ENCODE results near the gene PGM5.

The PGM5 gene

DNA sequence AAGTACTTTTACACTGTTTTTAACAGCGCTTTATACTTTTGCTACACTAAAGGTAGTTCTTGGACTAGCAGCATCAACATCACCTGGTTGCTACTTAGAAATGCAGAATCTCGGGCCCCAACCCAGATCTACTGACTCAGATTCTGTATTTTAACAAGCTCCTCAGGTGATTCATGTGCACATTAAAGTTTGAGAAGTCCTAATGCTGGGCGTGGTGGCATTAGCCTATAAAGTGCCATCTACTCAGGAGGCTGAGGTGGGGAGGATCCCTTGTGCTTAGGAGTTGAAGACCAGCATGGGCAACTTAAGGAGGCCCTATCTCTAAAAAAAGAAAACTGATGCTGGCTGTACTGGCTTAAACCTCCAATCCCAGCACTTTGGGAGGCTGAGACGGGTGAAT, 157.6 kb downstream of the PGM5 start:
- Histone ChIP-seq H3K9me3 (ENCODE audit: insufficient read depth, low read depth, low read length) (peaks cover 13% of the 10 kb centered on the region; the same call in 1 of the 2 replicates), H3K27me3 (ENCODE audit: insufficient read depth, low read length, poor library complexity, severe bottlenecking) (no peaks in the 10 kb centered on the region), H3K4me3 (ENCODE audit: low read length, poor library complexity, severe bottlenecking) (no peak overlapping the region), H3K4me2 (ENCODE audit: low read depth, low read length, poor library complexity, severe bottlenecking) (no peak overlapping the region), H3F3A (ENCODE audit: low read depth) (no peaks in the 10 kb centered on the region), H2AFZ (ENCODE audit: low read length) (no peak overlapping the region), H3K36me3 (ENCODE audit: insufficient read depth, low read length) (no peaks in the 10 kb centered on the region), H3K9me2 (replicated peaks; ENCODE audit: low read depth, low read length) (no peaks in the 10 kb centered on the region), H3K79me2 (ENCODE audit: insufficient read depth, low read length) (no peaks in the 10 kb centered on the region), H3K9ac (ENCODE audit: low read depth, low read length, poor library complexity, severe bottlenecking) (no peak overlapping the region), H4K20me1 (ENCODE audit: insufficient read depth, low read length, poor library complexity, severe bottlenecking) (no peaks in the 10 kb centered on the region), H3K4me1 (ENCODE audit: insufficient read depth, low read length, poor library complexity, severe bottlenecking) (no peaks in the 10 kb centered on the region)
- TF ChIP-seq, protein P1, sequence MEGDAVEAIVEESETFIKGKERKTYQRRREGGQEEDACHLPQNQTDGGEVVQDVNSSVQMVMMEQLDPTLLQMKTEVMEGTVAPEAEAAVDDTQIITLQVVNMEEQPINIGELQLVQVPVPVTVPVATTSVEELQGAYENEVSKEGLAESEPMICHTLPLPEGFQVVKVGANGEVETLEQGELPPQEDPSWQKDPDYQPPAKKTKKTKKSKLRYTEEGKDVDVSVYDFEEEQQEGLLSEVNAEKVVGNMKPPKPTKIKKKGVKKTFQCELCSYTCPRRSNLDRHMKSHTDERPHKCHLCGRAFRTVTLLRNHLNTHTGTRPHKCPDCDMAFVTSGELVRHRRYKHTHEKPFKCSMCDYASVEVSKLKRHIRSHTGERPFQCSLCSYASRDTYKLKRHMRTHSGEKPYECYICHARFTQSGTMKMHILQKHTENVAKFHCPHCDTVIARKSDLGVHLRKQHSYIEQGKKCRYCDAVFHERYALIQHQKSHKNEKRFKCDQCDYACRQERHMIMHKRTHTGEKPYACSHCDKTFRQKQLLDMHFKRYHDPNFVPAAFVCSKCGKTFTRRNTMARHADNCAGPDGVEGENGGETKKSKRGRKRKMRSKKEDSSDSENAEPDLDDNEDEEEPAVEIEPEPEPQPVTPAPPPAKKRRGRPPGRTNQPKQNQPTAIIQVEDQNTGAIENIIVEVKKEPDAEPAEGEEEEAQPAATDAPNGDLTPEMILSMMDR (conservative IDR thresholded peaks at IDR 0.05; ENCODE audit: low read length), result no peak
- no peak for TF ChIP-seq EZH2phosphoT487 (IDR thresholded peaks at IDR 0.05; ENCODE audit: borderline replicate concordance)

GRCh38 chr9:68515326-68516017, 159.1 kb downstream of the PGM5 start:
- Histone ChIP-seq H3K4me2 (ENCODE audit: low read depth, low read length, poor library complexity, severe bottlenecking) (no peak overlapping the region), H2AFZ (ENCODE audit: low read length) (0 out of 2 replicates have a peak overlapping the region, but pooled peaks have one; percentile 12), H3K4me3 (ENCODE audit: low read length, poor library complexity, severe bottlenecking) (no peak overlapping the region), H3F3A (ENCODE audit: low read depth) (no peaks in the 10 kb centered on the region), H3K4me1 (ENCODE audit: insufficient read depth, low read length, poor library complexity, severe bottlenecking) (no peaks in the 10 kb centered on the region), H3K79me2 (ENCODE audit: insufficient read depth, low read length) (no peaks in the 10 kb centered on the region), H3K9me3 (ENCODE audit: insufficient read depth, low read depth, low read length) (peaks cover 13% of the 10 kb centered on the region; the same call in 1 of the 2 replicates), H3K9ac (ENCODE audit: low read depth, low read length, poor library complexity, severe bottlenecking) (no peak overlapping the region), H3K36me3 (ENCODE audit: insufficient read depth, low read length) (no peaks in the 10 kb centered on the region), H3K27me3 (ENCODE audit: insufficient read depth, low read length, poor library complexity, severe bottlenecking) (no peaks in the 10 kb centered on the region), H3K9me2 (replicated peaks; ENCODE audit: low read depth, low read length) (no peaks in the 10 kb centered on the region), H4K20me1 (ENCODE audit: insufficient read depth, low read length, poor library complexity, severe bottlenecking) (no peaks in the 10 kb centered on the region)
- TF ChIP-seq EZH2phosphoT487 (IDR thresholded peaks at IDR 0.05; ENCODE audit: borderline replicate concordance), result no peak
- TF ChIP-seq, protein P1 (conservative IDR thresholded peaks at IDR 0.05; ENCODE audit: low read length), result no peak

- no peaks in the 10 kb centered on the region for H4K20me1 ChIP-seq (ENCODE audit: insufficient read depth, low read length, poor library complexity, severe bottlenecking)
- TF ChIP-seq EZH2phosphoT487 (IDR thresholded peaks at IDR 0.05; ENCODE audit: borderline replicate concordance), result no peak
- TF ChIP-seq, protein P1 (conservative IDR thresholded peaks at IDR 0.05; ENCODE audit: low read length), result no peak
- no peaks in the 10 kb centered on the region for H3K36me3 ChIP-seq (ENCODE audit: insufficient read depth, low read length)
- H3K9me3 ChIP-seq (ENCODE audit: insufficient read depth, low read depth, low read length), result peaks cover 13% of the 10 kb centered on the region; the same call in 1 of the 2 replicates
- no peaks in the 10 kb centered on the region for H3F3A ChIP-seq (ENCODE audit: low read depth)
- H3K4me1 ChIP-seq (ENCODE audit: insufficient read depth, low read length, poor library complexity, severe bottlenecking), result no peaks in the 10 kb centered on the region
- H3K27me3 ChIP-seq (ENCODE audit: insufficient read depth, low read length, poor library complexity, severe bottlenecking), result no peaks in the 10 kb centered on the region
- no peak overlapping the region for H3K4me2 ChIP-seq (ENCODE audit: low read depth, low read length, poor library complexity, severe bottlenecking)
- H3K9ac ChIP-seq (ENCODE audit: low read depth, low read length, poor library complexity, severe bottlenecking), result no peak overlapping the region
- H3K4me3 ChIP-seq (ENCODE audit: low read length, poor library complexity, severe bottlenecking), result no peak overlapping the region
- H2AFZ ChIP-seq (ENCODE audit: low read length), result no peak overlapping the region
- no peaks in the 10 kb centered on the region for H3K79me2 ChIP-seq (ENCODE audit: insufficient read depth, low read length)
- H3K9me2 ChIP-seq (replicated peaks; ENCODE audit: low read depth, low read length), result 0 out of 2 replicates have a peak, but pooled peaks cover 5% of the 10 kb centered on the region
These were observed 165.7 kb downstream of the PGM5 start for GRCh38 chr9:68522131-68522530.
